Common myeloid progenitor, CD34-positive (primary cell): ENCODE results near the gene COL19A1.

Source experiments
- CTCF ChIA-PET: fragments of 350-600 bp; sonication (Branson Sonifier 250); formaldehyde crosslinking; loops from one replicate; lab custom pipeline; 2021; ENCODE audit warnings: antibody characterized with exemption; lab: Charles Lee
- POLR2A ChIA-PET: fragments of 350-600 bp; sonication (Branson Sonifier 250); formaldehyde crosslinking; loops from one replicate; lab custom pipeline; 2021; ENCODE audit warnings: antibody characterized with exemption; lab: Charles Lee
- DNase-seq, 3 donors: peaks; one replicate each; pipeline versions ENCODE4 v3.0.0 to v3.0.0-alpha.2; 2013
- H3K27ac ChIP-seq, 2 experiments: 1 replicate in 1 of 2; 2 replicates in 1 of 2; pipeline ENCODE4 v1.7.0; 2013; ENCODE audit warnings: inconsistent platforms in 2 of 2, low read length in 2 of 2, mild to moderate bottlenecking in 2 of 2, low read depth in 1 of 2, moderate library complexity in 1 of 2; ENCODE audit not compliant: severe bottlenecking in 2 of 2, insufficient read depth in 1 of 2, poor library complexity in 1 of 2
- H3K27me3 ChIP-seq, 5 experiments: replicated peaks in 2 of 5; 1 replicate in 3 of 5; 2 replicates in 2 of 5; pipeline versions ENCODE4 v1.6.1 to v1.7.0; 2013; ENCODE audit warnings: low read length in 4 of 5, mild to moderate bottlenecking in 2 of 5, moderate library complexity in 2 of 5, inconsistent platforms in 1 of 5; ENCODE audit not compliant: insufficient read depth in 5 of 5, control insufficient read depth in 4 of 5
- H3K36me3 ChIP-seq, 4 experiments: 1 replicate in 2 of 4; 2 replicates in 2 of 4; pipeline versions ENCODE4 v1.6.1 to v1.7.0; 2013; ENCODE audit warnings: low read length in 3 of 4, control low read depth in 1 of 4, mild to moderate bottlenecking in 1 of 4; ENCODE audit not compliant: control insufficient read depth in 4 of 4, insufficient read depth in 4 of 4
- H3K4me1 ChIP-seq, 4 experiments: 1 replicate in 3 of 4; 2 replicates in 1 of 4; pipeline versions ENCODE4 v1.6.1 to v1.7.1; 2013; ENCODE audit warnings: low read length in 3 of 4, mild to moderate bottlenecking in 3 of 4, control low read depth in 1 of 4, inconsistent platforms in 1 of 4, moderate library complexity in 1 of 4; ENCODE audit not compliant: control insufficient read depth in 4 of 4, insufficient read depth in 4 of 4; ENCODE audit errors: control extremely low read depth in 1 of 4
- H3K4me3 ChIP-seq, 7 experiments: 1 replicate in 4 of 7; 2 replicates in 3 of 7; pipeline versions ENCODE4 v1.5.1 to v1.7.0; 2013; ENCODE audit warnings: mild to moderate bottlenecking in 7 of 7, low read length in 6 of 7, moderate library complexity in 6 of 7, inconsistent platforms in 2 of 7, low read depth in 2 of 7, control low read depth in 1 of 7; ENCODE audit not compliant: insufficient read depth in 4 of 7, control insufficient read depth in 1 of 7; ENCODE audit errors: extremely low read depth in 1 of 7
- H3K9me3 ChIP-seq, 5 experiments: 1 replicate in 4 of 5; 2 replicates in 1 of 5; pipeline versions ENCODE4 v1.6.1 to v1.7.1; 2013; ENCODE audit warnings: low read length in 4 of 5, mild to moderate bottlenecking in 2 of 5, inconsistent platforms in 1 of 5, low read depth in 1 of 5, moderate library complexity in 1 of 5; ENCODE audit not compliant: control insufficient read depth in 4 of 5, insufficient read depth in 2 of 5; ENCODE audit errors: control extremely low read depth in 1 of 5
- WGBS: methylation state at CpG from one replicate; pipeline ENCODE4 v1.1.5; 2013; ENCODE audit not compliant: insufficient coverage; 5-methylcytosine and 5-hydroxymethylcytosine counted together

The COL19A1 gene

DNA sequence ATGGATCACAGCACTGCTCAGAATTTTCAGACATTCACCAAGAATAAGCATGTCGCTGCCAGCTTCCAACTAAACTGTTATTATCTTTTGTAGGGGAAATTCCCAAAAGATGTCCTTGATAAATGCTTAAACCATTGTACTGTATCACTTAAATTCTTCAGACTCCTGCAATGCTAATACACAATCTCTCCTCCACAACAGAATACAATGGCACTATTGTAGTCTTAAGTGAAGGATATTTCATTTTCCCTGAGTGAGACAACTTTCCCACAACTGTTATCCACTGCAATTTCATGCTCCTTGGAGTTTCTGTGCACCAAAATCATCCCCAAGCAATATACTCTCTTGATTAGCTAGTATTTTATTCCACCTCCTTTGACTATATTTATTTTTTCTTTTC, 246.8 kb downstream of the COL19A1 start:
- H3K4me3 ChIP-seq, result no peak overlapping the region
- no peaks in the 10 kb centered on the region for H3K4me1 ChIP-seq
- H3K27me3 ChIP-seq, result peaks cover 0 to 9% (median 1%) of the 10 kb centered on the region in 5 experiments
- no peak for DNase-seq
- CTCF ChIA-PET, result interaction anchor here (1.1 to 1.4 kb wide), 2 partner anchors 10 to 381 kb away, joined by 3 to 4 read pairs; no protein-coding TSS in a partner anchor
- no peaks in the 10 kb centered on the region for H3K9me3 ChIP-seq
- POLR2A ChIA-PET, result no interaction called here
- H3K27ac ChIP-seq, result no peak overlapping the region
- WGBS, result 100% methylated on average over 1 of the region's 1 CpG
- no peaks in the 10 kb centered on the region for H3K36me3 ChIP-seq

DNA sequence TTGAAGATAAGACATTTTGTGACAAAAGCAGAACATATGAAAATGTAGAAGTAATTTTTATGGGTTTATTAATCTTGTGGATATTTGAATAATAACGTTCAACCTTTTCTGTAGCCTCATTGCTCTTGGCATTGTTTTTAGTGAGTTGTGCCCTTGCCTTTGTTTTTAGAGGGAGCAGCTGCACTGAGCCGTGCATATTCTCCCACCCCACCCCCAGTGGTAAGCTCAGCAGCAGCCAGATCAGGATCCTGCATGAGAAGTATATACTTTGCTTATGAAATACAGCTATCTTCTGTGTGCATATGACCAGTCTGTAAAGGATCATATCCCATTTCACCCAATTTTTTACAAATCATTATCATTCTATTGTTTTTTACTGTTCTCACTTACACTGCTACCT, 252.3 kb downstream of the COL19A1 start:
- no peak for DNase-seq
- Histone ChIP-seq H3K27me3 (peaks cover 0 to 3% (median 0%) of the 10 kb centered on the region in 5 experiments), H3K9me3 (no peaks in the 10 kb centered on the region), H3K4me1 (no peaks in the 10 kb centered on the region), H3K27ac (no peak overlapping the region), H3K4me3 (no peak overlapping the region), H3K36me3 (no peaks in the 10 kb centered on the region)
- POLR2A ChIA-PET, result no interaction called here
- CTCF ChIA-PET, result no interaction called here
- no CpG with 5 or more reads among the region's 2 CpGs for WGBS

DNA sequence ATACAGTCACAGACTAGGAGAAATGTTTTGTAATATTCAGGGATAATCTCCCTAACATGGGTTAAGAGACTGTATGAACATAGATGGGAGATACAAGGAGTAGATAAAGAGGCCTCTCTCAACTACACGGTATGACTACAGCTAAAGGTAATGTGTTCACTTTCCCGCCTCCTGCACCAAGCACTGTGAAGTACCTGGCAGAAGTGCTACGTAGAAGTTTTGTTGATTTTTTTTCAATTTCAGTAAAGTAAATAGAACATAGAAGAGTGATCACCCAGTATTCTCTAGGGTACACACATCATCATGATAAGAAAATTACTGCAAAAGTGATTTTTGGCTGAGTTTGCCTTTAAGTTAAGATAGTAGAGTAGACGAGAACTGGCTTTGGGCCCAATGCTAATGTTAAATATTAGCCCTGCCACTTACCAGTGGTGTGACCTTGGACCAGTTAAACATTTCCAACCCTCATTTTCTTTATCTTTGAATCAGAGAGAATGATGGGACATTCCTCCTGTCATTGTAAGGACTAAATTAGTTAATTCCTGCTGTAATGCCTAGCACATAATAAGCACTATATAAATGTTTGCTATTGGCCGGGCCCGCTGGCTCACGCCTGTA, 253.0 kb downstream of the COL19A1 start:
- 100% methylated on average over 2 of the region's 7 CpGs for WGBS
- H3K4me3 ChIP-seq, result no peak overlapping the region
- no peaks in the 10 kb centered on the region for H3K36me3 ChIP-seq
- H3K27ac ChIP-seq, result no peak overlapping the region
- H3K9me3 ChIP-seq, result no peaks in the 10 kb centered on the region
- POLR2A ChIA-PET, result no interaction called here
- no peak for DNase-seq
- H3K27me3 ChIP-seq, result peaks cover 0 to 3% (median 0%) of the 10 kb centered on the region in 5 experiments
- CTCF ChIA-PET, result no interaction called here
- H3K4me1 ChIP-seq, result no peaks in the 10 kb centered on the region

DNA sequence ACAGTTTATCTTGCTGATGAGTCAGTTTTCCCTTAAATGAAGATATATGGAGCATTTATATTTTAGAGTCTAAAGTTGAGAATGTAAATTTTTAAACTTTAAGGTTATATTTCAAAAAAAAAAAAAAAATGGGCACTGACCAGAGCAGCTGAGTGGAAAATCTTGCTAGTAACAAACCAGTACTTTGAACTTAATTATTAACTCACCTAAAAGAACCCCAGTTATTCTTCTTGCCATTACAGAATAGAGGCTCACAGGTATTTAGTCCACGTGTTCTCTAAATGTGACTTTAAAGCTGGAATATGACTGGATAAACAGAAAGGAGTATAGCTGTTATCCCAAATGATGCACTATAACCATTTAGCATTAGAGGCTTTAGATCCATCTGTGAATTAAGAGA, 258.1 kb downstream of the COL19A1 start:
- Histone ChIP-seq H3K4me1 (no peaks in the 10 kb centered on the region), H3K36me3 (no peaks in the 10 kb centered on the region), H3K9me3 (peaks cover 0 to 1% (median 0%) of the 10 kb centered on the region in 5 experiments), H3K4me3 (no peak overlapping the region), H3K27ac (no peak overlapping the region), H3K27me3 (no peaks in the 10 kb centered on the region)
- CTCF ChIA-PET, result no interaction called here
- POLR2A ChIA-PET, result no interaction called here
- no peak for DNase-seq
- no CpG with 5 or more reads among the region's 1 CpG for WGBS

DNA sequence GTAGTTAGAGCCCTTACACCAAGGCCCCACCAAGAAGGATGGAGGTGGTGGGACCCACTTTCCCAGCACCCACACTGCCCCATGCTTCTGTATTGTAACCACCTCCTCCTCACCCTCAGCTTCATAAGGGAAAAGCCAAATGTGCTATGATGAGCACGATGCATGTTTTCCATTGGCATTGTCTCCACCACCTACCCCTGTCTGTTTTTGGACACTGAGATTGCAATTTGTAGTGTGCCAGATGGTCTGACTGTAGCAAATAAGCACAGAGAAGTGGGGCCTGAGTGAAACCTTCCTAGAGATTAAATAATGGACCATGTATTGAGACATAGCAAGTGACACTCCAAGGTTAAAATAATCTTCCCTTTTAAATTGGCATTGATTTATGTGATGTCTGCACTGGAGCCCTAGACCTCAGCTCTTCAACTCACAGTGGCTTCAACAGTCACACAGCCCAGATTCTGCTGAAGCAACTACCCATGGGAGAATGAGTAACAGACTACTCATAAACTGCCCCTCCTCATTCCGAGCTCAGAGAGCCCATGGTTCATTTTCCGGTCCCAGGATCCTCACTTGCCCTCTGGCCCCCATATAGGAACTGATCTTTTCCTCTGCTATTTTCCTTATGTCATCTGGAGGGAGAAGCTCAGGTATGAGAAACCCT, 258.7 kb downstream of the COL19A1 start:
- no peak for DNase-seq
- POLR2A ChIA-PET, result no interaction called here
- WGBS, result 80% methylated on average over 1 of the region's 3 CpGs
- CTCF ChIA-PET, result interaction anchor here (0.9 kb wide), 1 partner anchor 17 kb away, joined by 4 read pairs; no protein-coding TSS in a partner anchor
- H3K4me3 ChIP-seq, result no peak overlapping the region
- peaks cover 0 to 1% (median 0%) of the 10 kb centered on the region in 5 experiments for H3K9me3 ChIP-seq
- no peak overlapping the region for H3K27ac ChIP-seq
- H3K27me3 ChIP-seq, result no peaks in the 10 kb centered on the region
- H3K4me1 ChIP-seq, result no peaks in the 10 kb centered on the region
- H3K36me3 ChIP-seq, result no peaks in the 10 kb centered on the region

DNA sequence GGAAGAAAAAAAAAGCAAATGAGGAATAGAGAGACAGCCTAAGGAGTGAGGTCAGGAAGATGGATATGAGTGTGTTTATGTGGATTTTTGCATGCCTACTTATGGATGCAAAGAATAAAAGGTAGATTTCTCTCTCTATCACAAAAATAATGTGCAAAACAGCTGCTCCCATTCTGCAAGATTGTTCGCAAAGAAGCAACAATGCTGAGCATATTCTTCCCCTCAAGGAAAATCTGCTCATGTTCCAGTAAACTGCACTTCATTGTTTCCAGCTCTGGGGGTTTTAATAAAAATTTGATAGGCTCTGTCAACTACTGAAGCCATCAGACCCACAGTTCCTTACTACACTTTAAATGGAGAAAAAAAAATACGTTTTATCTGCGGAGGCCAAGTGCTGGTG, 259.2 kb downstream of the COL19A1 start:
- peaks cover 0 to 1% (median 0%) of the 10 kb centered on the region in 5 experiments for H3K27me3 ChIP-seq
- H3K36me3 ChIP-seq, result no peaks in the 10 kb centered on the region
- no peak for DNase-seq
- POLR2A ChIA-PET, result no interaction called here
- H3K9me3 ChIP-seq, result peaks cover 0 to 1% (median 0%) of the 10 kb centered on the region in 5 experiments
- H3K4me3 ChIP-seq, result no peak overlapping the region
- H3K27ac ChIP-seq, result no peak overlapping the region
- H3K4me1 ChIP-seq, result no peaks in the 10 kb centered on the region
- CTCF ChIA-PET, result interaction anchor here (0.9 kb wide), 1 partner anchor 17 kb away, joined by 4 read pairs; no protein-coding TSS in a partner anchor
- WGBS, result no CpG with 5 or more reads among the region's 3 CpGs

DNA sequence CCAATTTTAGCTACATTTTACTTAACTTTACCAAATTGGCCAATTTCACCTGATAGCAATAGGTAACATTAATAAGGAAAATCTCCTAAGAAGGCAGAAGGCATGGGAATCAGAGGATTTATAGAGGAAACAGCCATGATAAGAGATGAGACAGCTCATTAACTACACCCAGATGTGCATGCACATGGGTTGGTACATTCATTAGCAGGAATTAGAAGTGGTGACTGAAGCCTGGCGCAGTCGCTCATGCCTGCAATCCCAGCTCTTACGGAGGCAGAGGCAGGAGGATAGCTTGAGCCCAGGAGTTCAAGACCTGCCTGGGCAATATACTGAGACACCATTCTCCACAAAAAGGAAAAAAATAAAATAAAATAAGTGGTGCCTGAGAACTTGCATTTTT, 263.0 kb downstream of the COL19A1 start:
- H3K4me1 ChIP-seq, result no peaks in the 10 kb centered on the region
- H3K36me3 ChIP-seq, result no peaks in the 10 kb centered on the region
- ChIA-PET POLR2A (no interaction called here), CTCF (no interaction called here)
- WGBS, result no CpG with 5 or more reads among the region's 3 CpGs
- peaks cover 0 to 1% (median 0%) of the 10 kb centered on the region in 5 experiments for H3K9me3 ChIP-seq
- peaks cover 0 to 2% (median 0%) of the 10 kb centered on the region in 5 experiments for H3K27me3 ChIP-seq
- no peak overlapping the region for H3K27ac ChIP-seq
- DNase-seq, result no peak
- no peak overlapping the region for H3K4me3 ChIP-seq
